Caco-2 (cell line): ENCODE measurements around the gene RYR1. TPM values are rescaled to one million over a fixed set of nuclear protein-coding genes. Genes with fewer than 3 reads are reported as not detected.

Experiments used
- BruUV-seq: library from RNA; stranded (reverse); fragments of 400-500 nt; replicated peaks from 2 replicates; lab custom pipeline; 2021; lab: Mats Ljungman, UMichigan
- CTCF ChIA-PET: fragments of 300-600 bp; sonication (Branson Sonifier 250); formaldehyde crosslinking; loops from one replicate; lab custom pipeline; 2022; ENCODE audit warnings: antibody characterized with exemption; lab: Charles Lee
- POLR2A ChIA-PET: fragments of 300-600 bp; sonication (Branson Sonifier 250); formaldehyde crosslinking; loops from one replicate; lab custom pipeline; 2022; ENCODE audit warnings: antibody characterized with exemption; lab: Charles Lee
- DNase-seq, 2 experiments: peaks; one replicate each; pipeline versions ENCODE4 v3.0.0 to v3.0.0-alpha.2; 2020 to 2022
- H3K27me3 ChIP-seq: replicated peaks from 2 replicates; pipeline ENCODE4 v1.6.0; 2011; ENCODE audit warnings: low read length; ENCODE audit not compliant: control insufficient read depth, insufficient read depth
- H3K36me3 ChIP-seq: 2 replicates; pipeline ENCODE4 v1.5.1; 2011; ENCODE audit warnings: low read length; ENCODE audit not compliant: control insufficient read depth, insufficient read depth
- H3K4me1 ChIP-seq: fragments of 250-450 bp; sonication (Bioruptor Pico); 2 replicates; pipeline ENCODE4 v1.5.1; 2020; ENCODE audit warnings: mild to moderate bottlenecking
- H3K4me3 ChIP-seq: 2 replicates; pipeline ENCODE4 v1.5.1; 2011; ENCODE audit warnings: low read depth, mild to moderate bottlenecking, control low read depth, low read length
- H3K9me3 ChIP-seq: fragments of 250-450 bp; sonication (Bioruptor Pico); 2 replicates; pipeline ENCODE4 v1.5.1; 2020; ENCODE audit warnings: mild to moderate bottlenecking, moderate library complexity
- H3K27ac Mint-ChIP-seq: one replicate; pipeline ENCODE4 v1.8.0; 2022; ENCODE audit warnings: mixed read lengths; ENCODE audit not compliant: unreplicated experiment
- H3K27me3 Mint-ChIP-seq: one replicate; pipeline ENCODE4 v1.8.0; 2022; ENCODE audit warnings: mixed read lengths; ENCODE audit not compliant: insufficient read depth, unreplicated experiment
- H3K36me3 Mint-ChIP-seq: one replicate; pipeline ENCODE4 v1.8.0; 2022; ENCODE audit warnings: mild to moderate bottlenecking, mixed read lengths; ENCODE audit not compliant: insufficient read depth, unreplicated experiment
- H3K4me1 Mint-ChIP-seq: one replicate; pipeline ENCODE4 v1.8.0; 2022; ENCODE audit warnings: low read depth, mixed read lengths; ENCODE audit not compliant: unreplicated experiment
- H3K4me3 Mint-ChIP-seq: one replicate; pipeline ENCODE4 v1.8.0; 2022; ENCODE audit warnings: mild to moderate bottlenecking, moderate library complexity, mixed read lengths; ENCODE audit not compliant: unreplicated experiment
- H3K9me3 Mint-ChIP-seq: one replicate; pipeline ENCODE4 v1.8.0; 2022; ENCODE audit warnings: mixed read lengths; ENCODE audit not compliant: unreplicated experiment
- intact Hi-C: fragments of 100-400 bp; cut with micrococcal nuclease; formaldehyde crosslinking; loops from one replicate; pipeline ENCODE4 v1.10.0; 2022; ENCODE audit not compliant: unreplicated experiment
- total RNA-seq: library from RNA; stranded (reverse); gene quantifications from 2 replicates; pipeline ENCODE4 v1.2.3, GENCODE V29; 2022
- TF ChIP-seq, protein P1 (sequence below), 2 experiments: fragments of 200-600 bp in 1 of 2; IDR thresholded peaks; 1 replicate in 1 of 2; 2 replicates in 1 of 2; pipeline versions ENCODE4 v1.5.1 to v1.8.0; 2011 to 2022; ENCODE audit warnings: antibody characterized with exemption in 1 of 2, control low read depth in 1 of 2, inconsistent platforms in 1 of 2, low read depth in 1 of 2, low read length in 1 of 2, mild to moderate bottlenecking in 1 of 2, moderate library complexity in 1 of 2; ENCODE audit not compliant: insufficient read depth in 1 of 2, severe bottlenecking in 1 of 2, unreplicated experiment in 1 of 2

Gene RYR1
- total RNA-seq, 1 experiment from 2014 or later, result 5.6 TPM

DNA sequence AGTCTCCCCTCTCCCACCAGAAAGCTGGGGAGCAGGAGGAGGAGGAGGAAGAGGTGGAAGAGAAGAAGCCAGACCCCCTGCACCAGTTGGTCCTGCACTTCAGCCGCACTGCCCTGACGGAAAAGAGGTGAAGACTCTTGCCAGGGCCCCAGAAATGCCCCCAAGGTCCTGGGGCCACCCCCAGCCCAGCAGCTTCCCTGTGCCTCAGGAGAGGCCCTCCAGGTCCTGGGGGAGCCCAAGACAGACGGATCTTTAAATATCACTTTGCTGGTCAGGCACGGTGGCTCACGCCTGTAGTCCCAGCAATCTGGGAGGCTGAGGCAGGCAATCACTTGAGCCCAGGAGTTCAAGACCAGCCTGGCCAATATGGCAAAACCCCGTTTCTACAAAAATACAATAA lies 95.4 kb downstream of the RYR1 start:
- TF ChIP-seq, protein P1, sequence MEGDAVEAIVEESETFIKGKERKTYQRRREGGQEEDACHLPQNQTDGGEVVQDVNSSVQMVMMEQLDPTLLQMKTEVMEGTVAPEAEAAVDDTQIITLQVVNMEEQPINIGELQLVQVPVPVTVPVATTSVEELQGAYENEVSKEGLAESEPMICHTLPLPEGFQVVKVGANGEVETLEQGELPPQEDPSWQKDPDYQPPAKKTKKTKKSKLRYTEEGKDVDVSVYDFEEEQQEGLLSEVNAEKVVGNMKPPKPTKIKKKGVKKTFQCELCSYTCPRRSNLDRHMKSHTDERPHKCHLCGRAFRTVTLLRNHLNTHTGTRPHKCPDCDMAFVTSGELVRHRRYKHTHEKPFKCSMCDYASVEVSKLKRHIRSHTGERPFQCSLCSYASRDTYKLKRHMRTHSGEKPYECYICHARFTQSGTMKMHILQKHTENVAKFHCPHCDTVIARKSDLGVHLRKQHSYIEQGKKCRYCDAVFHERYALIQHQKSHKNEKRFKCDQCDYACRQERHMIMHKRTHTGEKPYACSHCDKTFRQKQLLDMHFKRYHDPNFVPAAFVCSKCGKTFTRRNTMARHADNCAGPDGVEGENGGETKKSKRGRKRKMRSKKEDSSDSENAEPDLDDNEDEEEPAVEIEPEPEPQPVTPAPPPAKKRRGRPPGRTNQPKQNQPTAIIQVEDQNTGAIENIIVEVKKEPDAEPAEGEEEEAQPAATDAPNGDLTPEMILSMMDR (IDR thresholded peaks at IDR 0.05; ENCODE audit: insufficient read depth in 1 of 2, low read depth in 1 of 2, low read length in 1 of 2, severe bottlenecking in 1 of 2, unreplicated experiment in 1 of 2), result no peak
- Mint-ChIP-seq H3K27ac (no peak overlapping the region), H3K27me3 (peaks cover 6% of the 10 kb centered on the region), H3K9me3 (no peaks in the 10 kb centered on the region), H3K4me1 (no peaks in the 10 kb centered on the region), H3K36me3 (no peaks in the 10 kb centered on the region), H3K4me3 (no peak overlapping the region)
- no peak for DNase-seq
- intact Hi-C loops, result no loop called here
- Histone ChIP-seq H3K9me3 (no peaks in the 10 kb centered on the region), H3K4me3 (no peak overlapping the region), H3K4me1 (no peaks in the 10 kb centered on the region), H3K36me3 (no peaks in the 10 kb centered on the region), H3K27me3 (no peaks in the 10 kb centered on the region)
- CTCF ChIA-PET, result no interaction called here
- BruUV-seq, result no TSS peak
- POLR2A ChIA-PET, result no interaction called here

DNA sequence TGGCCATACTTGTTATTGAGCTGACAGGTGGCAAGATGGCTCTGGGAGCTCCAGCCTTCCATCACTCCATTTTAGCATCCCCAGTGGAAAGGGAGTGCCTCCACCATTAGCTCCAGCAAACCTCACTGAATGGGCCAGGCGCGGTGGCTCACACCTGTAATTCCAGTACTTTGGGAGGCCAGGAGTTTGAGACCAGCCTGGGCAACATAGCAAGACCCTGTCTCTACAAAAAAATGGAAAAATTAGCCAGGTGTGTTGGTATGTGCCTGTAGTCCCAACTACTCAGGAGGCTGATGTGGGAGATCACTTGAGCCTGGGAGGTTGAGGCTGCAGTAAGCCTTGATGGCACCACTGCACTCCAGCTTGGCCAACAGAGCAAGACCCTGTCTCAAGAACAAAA lies 98.0 kb downstream of the RYR1 start:
- Mint-ChIP-seq H3K36me3 (no peaks in the 10 kb centered on the region), H3K4me1 (no peaks in the 10 kb centered on the region), H3K27me3 (peaks cover 9% of the 10 kb centered on the region), H3K4me3 (no peak overlapping the region), H3K9me3 (peaks cover 21% of the 10 kb centered on the region), H3K27ac (no peak overlapping the region)
- DNase-seq, result no peak
- TF ChIP-seq, protein P1 (IDR thresholded peaks at IDR 0.05; ENCODE audit: insufficient read depth in 1 of 2, low read depth in 1 of 2, low read length in 1 of 2, severe bottlenecking in 1 of 2, unreplicated experiment in 1 of 2), result no peak
- CTCF ChIA-PET, result no interaction called here
- peaks cover 16% of the 10 kb centered on the region for H3K9me3 ChIP-seq
- intact Hi-C loops, result no loop called here
- POLR2A ChIA-PET, result no interaction called here
- H3K4me3 ChIP-seq, result no peak overlapping the region
- no peaks in the 10 kb centered on the region; the same call in 1 of the 2 replicates for H3K27me3 ChIP-seq
- no peaks in the 10 kb centered on the region for H3K4me1 ChIP-seq
- H3K36me3 ChIP-seq, result no peaks in the 10 kb centered on the region
- no TSS peak for BruUV-seq

DNA sequence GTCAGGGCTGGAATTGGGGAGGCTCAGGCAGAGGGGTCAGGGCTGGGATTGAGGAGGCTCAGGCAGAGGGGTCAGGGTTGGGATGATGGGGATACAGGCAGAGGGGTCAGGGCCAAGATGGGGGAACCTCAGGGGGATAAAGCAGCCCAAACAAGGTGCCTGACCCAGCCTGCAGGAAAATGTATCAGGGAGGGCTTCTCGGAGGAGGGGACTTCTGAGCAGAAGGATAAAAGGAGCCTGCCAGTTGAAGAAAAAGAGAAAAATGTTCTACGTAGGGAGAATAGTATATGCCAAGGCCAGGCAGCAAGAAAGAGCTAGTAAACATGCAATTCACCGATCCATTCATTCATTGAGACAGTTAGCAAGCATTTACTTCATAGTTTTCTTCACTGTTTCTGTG lies 99.4 kb downstream of the RYR1 start:
- no peaks in the 10 kb centered on the region; the same call in none of the 2 replicates for H3K27me3 ChIP-seq
- no peak overlapping the region for H3K4me3 ChIP-seq
- no TSS peak for BruUV-seq
- Mint-ChIP-seq H3K4me1 (no peaks in the 10 kb centered on the region), H3K9me3 (peaks cover 26% of the 10 kb centered on the region), H3K27ac (no peak overlapping the region), H3K36me3 (no peaks in the 10 kb centered on the region), H3K4me3 (no peak overlapping the region), H3K27me3 (peaks cover 10% of the 10 kb centered on the region)
- H3K9me3 ChIP-seq, result peaks cover 16% of the 10 kb centered on the region
- no peaks in the 10 kb centered on the region for H3K4me1 ChIP-seq
- TF ChIP-seq, protein P1 (IDR thresholded peaks at IDR 0.05; ENCODE audit: insufficient read depth in 1 of 2, low read depth in 1 of 2, low read length in 1 of 2, severe bottlenecking in 1 of 2, unreplicated experiment in 1 of 2), result no peak
- POLR2A ChIA-PET, result no interaction called here
- no peak for DNase-seq
- intact Hi-C loops, result no loop called here
- CTCF ChIA-PET, result interaction anchor here (0.8 kb wide), 1 partner anchor 130 kb away, joined by 5 read pairs; the partner anchor contains the start of gene FAM98C
- H3K36me3 ChIP-seq, result no peaks in the 10 kb centered on the region
